HepG2 (cell line): ENCODE measurements around the gene C15orf62. TPM values are rescaled to one million over a fixed set of nuclear protein-coding genes. Genes with fewer than 3 reads are reported as not detected.
A peak's percentile ranks its signal among the peaks of the same experiment; 100 is the strongest.

ENCODE experiments used
- IKZF4 ChIP-seq: sonication (generic); formaldehyde crosslinking; IDR thresholded peaks from 2 replicates; pipeline ENCODE4 v1.5.1; 2020; ENCODE audit warnings: borderline replicate concordance, mild to moderate bottlenecking, low read depth, missing genetic modification reagents; ENCODE audit errors: not compliant biosample characterization
- KDM1A ChIP-seq: IDR thresholded peaks from 2 replicates; pipeline ENCODE4 v1.6.1; 2016; ENCODE audit warnings: missing compliant biosample characterization
- KDM2A ChIP-seq: sonication (generic); formaldehyde crosslinking; IDR thresholded peaks from 2 replicates; pipeline ENCODE4 v1.4.0; 2020; ENCODE audit warnings: low read depth, missing genetic modification reagents, borderline replicate concordance
- REXO4 ChIP-seq: sonication (generic); formaldehyde crosslinking; IDR thresholded peaks from 2 replicates; pipeline ENCODE4 v1.8.0; 2022; ENCODE audit warnings: missing genetic modification reagents, mild to moderate bottlenecking, borderline replicate concordance
- YEATS4 ChIP-seq: sonication (generic); formaldehyde crosslinking; IDR thresholded peaks from 2 replicates; pipeline ENCODE4 v1.4.0; 2020; ENCODE audit warnings: missing genetic modification reagents, borderline replicate concordance
- ZC3H4 ChIP-seq: sonication (generic); formaldehyde crosslinking; IDR thresholded peaks from 2 replicates; pipeline ENCODE4 v1.4.0; 2020; ENCODE audit warnings: missing genetic modification reagents, borderline replicate concordance
- ZNF253 ChIP-seq: sonication (generic); formaldehyde crosslinking; IDR thresholded peaks from 2 replicates; pipeline ENCODE4 v1.8.0; 2022; ENCODE audit warnings: mild to moderate bottlenecking, missing genetic modification reagents, borderline replicate concordance
- ZNF335 ChIP-seq: sonication (generic); formaldehyde crosslinking; IDR thresholded peaks from 2 replicates; pipeline ENCODE4 v1.4.0; 2020; ENCODE audit warnings: missing genetic modification reagents
- ZNF773 ChIP-seq: sonication (generic); formaldehyde crosslinking; IDR thresholded peaks from 2 replicates; pipeline ENCODE4 v1.4.0; 2020; ENCODE audit warnings: missing genetic modification reagents, borderline replicate concordance
- polyA plus RNA-seq, 8 experiments: library from polyadenylated mRNA; depleted of rRNA in 3 of 8; stranded (reverse) in 7 of 8; unstranded in 1 of 8; fragments of >200 nt; fragmentation: Illumina TruSeq in 4 of 8; extraction: Trizol in 4 of 8; gene quantifications; 2 replicates each; pipeline versions ENCODE4 v1.2.1 to v1.2.3, GENCODE V29; 2011 to 2016; ENCODE audit warnings: low read depth in 4 of 8, missing spikeins in 1 of 8, mixed read lengths in 1 of 8; ENCODE audit not compliant: insufficient read depth in 1 of 8
- total RNA-seq, 5 experiments: library from RNA; depleted of rRNA; stranded (reverse); fragments of >200 nt; fragmentation: Illumina TruSeq; extraction: Trizol; gene quantifications; 2 replicates each; pipeline ENCODE4 v1.2.3, GENCODE V29; 2016; ENCODE audit warnings: low read depth in 1 of 5
- TF ChIP-seq, protein P1 (sequence below): sonication (generic); formaldehyde crosslinking; IDR thresholded peaks from 2 replicates; pipeline ENCODE4 v1.5.0; 2020; ENCODE audit warnings: mild to moderate bottlenecking, missing genetic modification reagents
- TF ChIP-seq, protein P2 (sequence below): IDR thresholded peaks from 2 replicates; pipeline ENCODE4 v1.4.0; 2020; ENCODE audit warnings: mild to moderate bottlenecking, missing genetic modification reagents

C15orf62 gene
- total and polyA plus RNA-seq, 2 of the 13 experiments (the other 11 are each of a cell fraction or from before 2014, with no cell fraction given), result 0.51 to 1.1 TPM

DNA sequence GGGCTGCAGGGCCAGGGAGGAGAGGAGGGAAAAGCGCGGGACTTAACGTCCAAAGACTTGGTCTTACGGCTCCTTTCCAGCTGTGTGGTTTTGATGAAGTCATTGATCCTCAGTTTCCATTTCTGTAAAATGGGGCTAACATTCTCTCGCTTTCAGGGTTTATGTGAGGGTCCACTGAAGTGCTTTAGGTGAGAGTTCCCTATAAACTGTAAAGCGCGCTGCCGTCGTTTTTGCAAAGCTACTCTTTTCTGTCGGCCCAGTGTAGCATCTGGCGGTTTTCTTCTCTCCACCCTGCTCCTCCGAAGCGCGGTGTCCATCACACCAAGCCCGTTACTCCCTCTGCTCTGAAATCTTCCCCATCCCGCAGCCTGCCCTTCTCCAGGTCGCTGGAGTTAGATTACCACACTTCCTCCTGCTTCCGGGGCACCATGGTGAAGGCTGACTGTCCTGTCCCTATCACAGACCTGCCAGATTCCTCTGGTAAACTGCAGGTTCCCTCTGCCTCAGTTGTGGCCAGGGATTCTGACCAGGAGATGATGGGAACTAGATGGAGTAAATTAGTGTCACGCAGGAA is 38.2 kb downstream of the C15orf62 start (continued):
- 0 out of 2 replicates have a peak, but pooled peaks have one; percentile 2 for TF ChIP-seq ZNF773
- TF ChIP-seq ZNF253 (CRISPR knock-in tag), result 0 out of 2 replicates have a peak, but pooled peaks have one; percentile 37
- no peak for TF ChIP-seq YEATS4 (CRISPR knock-in tag)
- no peak for TF ChIP-seq IKZF4 (CRISPR knock-in tag)
- TF ChIP-seq KDM1A, result peak; percentile 36; the same call in 1 of the 2 replicates
- TF ChIP-seq, protein P1, sequence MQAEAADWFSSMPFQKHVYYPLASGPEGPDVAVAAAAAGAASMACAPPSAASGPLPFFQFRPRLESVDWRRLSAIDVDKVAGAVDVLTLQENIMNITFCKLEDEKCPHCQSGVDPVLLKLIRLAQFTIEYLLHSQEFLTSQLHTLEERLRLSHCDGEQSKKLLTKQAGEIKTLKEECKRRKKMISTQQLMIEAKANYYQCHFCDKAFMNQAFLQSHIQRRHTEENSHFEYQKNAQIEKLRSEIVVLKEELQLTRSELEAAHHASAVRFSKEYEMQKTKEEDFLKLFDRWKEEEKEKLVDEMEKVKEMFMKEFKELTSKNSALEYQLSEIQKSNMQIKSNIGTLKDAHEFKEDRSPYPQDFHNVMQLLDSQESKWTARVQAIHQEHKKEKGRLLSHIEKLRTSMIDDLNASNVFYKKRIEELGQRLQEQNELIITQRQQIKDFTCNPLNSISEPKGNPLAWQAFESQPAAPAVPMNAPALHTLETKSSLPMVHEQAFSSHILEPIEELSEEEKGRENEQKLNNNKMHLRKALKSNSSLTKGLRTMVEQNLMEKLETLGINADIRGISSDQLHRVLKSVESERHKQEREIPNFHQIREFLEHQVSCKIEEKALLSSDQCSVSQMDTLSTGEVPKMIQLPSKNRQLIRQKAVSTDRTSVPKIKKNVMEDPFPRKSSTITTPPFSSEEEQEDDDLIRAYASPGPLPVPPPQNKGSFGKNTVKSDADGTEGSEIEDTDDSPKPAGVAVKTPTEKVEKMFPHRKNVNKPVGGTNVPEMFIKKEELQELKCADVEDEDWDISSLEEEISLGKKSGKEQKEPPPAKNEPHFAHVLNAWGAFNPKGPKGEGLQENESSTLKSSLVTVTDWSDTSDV (CRISPR knock-in tag), result no peak; the same call in 1 of the 2 replicates
- TF ChIP-seq, protein P2, sequence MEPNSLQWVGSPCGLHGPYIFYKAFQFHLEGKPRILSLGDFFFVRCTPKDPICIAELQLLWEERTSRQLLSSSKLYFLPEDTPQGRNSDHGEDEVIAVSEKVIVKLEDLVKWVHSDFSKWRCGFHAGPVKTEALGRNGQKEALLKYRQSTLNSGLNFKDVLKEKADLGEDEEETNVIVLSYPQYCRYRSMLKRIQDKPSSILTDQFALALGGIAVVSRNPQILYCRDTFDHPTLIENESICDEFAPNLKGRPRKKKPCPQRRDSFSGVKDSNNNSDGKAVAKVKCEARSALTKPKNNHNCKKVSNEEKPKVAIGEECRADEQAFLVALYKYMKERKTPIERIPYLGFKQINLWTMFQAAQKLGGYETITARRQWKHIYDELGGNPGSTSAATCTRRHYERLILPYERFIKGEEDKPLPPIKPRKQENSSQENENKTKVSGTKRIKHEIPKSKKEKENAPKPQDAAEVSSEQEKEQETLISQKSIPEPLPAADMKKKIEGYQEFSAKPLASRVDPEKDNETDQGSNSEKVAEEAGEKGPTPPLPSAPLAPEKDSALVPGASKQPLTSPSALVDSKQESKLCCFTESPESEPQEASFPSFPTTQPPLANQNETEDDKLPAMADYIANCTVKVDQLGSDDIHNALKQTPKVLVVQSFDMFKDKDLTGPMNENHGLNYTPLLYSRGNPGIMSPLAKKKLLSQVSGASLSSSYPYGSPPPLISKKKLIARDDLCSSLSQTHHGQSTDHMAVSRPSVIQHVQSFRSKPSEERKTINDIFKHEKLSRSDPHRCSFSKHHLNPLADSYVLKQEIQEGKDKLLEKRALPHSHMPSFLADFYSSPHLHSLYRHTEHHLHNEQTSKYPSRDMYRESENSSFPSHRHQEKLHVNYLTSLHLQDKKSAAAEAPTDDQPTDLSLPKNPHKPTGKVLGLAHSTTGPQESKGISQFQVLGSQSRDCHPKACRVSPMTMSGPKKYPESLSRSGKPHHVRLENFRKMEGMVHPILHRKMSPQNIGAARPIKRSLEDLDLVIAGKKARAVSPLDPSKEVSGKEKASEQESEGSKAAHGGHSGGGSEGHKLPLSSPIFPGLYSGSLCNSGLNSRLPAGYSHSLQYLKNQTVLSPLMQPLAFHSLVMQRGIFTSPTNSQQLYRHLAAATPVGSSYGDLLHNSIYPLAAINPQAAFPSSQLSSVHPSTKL (CRISPR knock-in tag), result no peak
- no peak for TF ChIP-seq ZNF335 (CRISPR knock-in tag)
- no peak for TF ChIP-seq REXO4 (CRISPR knock-in tag)
- TF ChIP-seq ZC3H4 (CRISPR knock-in tag), result no peak
- TF ChIP-seq KDM2A (CRISPR knock-in tag), result no peak; the same call in 1 of the 2 replicates
